GM19397 (cell line): Measurements from ENCODE around the gene BARHL1.

Source experiments
- ATAC-seq: cut with Tn5 transposase; IDR thresholded peaks from one replicate; pipeline ENCODE4 v1.9.1; 2021; ENCODE audit warnings: mild to moderate bottlenecking, moderate library complexity; ENCODE audit not compliant: unreplicated experiment

BARHL1 gene

DNA sequence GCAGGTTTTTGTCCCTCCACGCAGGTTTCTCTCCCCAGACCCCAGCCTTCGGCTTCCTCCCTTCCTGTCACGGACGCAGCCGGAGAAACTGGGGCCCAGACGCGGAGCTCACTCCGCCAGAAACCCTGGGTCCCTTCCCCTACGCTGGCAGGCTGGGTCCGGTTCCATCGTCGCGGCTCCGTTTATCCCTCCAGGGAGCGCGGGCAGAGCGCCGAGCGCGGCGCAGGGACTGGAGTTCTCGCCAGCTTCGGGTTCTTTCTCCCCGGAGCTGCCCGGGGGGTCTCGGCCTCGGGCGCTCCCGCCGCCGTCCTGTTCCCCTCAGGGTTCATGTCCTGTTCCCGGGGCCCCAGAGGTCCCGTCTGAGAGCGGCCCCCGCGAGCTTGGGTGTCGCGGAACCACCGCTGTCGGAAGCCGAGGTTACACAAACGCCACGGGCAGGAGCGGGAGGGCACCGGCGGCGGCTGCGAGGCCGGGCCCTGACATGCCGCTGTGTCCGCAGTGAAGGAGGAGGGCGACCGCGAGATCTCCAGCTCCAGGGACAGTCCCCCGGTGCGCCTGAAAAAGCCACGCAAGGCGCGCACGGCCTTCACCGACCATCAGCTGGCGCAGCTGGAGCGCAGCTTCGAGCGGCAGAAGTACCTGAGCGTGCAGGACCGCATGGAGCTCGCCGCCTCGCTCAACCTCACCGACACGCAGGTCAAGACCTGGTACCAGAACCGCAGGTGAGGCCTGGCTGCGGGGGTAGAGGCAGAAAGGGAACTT is 4.6 kb downstream of the BARHL1 start:
- ATAC-seq, result no peak

DNA sequence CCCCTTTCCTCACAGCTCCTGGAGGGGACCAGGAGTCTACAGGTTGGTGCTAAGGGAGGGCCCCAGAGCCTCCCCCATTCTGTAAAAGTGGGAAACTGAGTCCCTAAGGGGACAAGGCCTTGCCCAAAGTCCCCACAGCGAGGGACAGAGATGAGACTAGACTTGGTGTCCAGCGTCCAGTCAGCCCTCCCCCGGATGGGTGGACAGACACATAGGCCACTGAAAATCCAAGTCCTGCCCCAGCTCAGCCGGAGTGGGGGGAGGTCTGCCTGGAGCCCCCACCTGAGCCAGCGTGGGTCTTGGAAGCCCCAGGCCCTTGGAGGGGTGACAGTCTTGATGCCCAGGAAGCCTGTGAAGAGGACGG is 5.2 kb downstream of the BARHL1 start:
- ATAC-seq, result no peak

DNA sequence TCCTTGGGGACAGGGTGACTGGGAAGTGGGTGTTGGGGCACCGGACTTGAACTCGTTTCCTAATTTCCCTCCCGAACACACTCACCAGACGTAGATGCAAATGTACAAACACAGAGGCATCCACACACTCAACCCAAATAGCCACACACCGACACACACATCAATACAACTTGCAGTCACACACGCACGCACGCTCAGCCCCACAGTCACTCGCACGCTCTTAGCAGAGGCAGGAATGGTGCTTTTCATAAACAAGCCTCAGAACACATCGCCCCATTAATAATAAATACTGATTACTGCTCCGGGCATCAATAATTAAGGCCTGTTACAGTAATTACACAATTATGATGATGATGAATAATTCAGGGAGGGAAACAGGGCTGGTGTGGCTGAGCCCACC is 5.7 kb downstream of the BARHL1 start:
- no peak for ATAC-seq

DNA sequence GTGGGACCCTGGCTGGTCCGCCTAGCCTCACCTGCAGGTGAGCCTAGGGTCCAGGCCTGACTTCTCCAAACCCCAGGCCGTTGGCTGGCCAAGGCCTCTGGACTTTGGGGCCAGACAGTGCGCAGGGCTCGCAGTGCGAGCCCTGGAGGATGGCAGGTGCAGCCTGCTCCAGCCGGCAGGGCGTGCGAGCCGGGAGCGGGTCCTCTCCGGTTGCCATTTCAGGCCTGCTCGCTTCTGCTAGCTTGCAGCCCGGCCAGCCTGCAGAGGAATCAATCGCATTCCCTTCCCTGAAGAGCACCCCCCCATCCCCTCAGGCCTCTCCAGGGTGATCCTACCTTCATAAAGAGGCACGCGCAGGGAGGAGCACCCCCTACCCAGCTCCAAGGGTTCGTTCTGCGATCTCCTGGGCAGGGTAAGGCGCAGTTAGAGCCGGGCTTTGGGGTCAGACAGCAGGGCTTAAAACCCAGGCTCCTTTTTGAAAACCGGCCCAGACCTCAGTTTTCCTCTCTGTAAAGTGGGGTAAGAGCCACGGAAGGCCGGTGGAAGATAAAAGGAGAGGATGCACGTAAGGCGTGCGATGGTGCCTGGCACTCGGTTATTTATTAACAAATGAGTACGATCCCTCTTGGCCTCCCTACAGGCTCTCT is 6.2 kb downstream of the BARHL1 start:
- no peak for ATAC-seq

DNA sequence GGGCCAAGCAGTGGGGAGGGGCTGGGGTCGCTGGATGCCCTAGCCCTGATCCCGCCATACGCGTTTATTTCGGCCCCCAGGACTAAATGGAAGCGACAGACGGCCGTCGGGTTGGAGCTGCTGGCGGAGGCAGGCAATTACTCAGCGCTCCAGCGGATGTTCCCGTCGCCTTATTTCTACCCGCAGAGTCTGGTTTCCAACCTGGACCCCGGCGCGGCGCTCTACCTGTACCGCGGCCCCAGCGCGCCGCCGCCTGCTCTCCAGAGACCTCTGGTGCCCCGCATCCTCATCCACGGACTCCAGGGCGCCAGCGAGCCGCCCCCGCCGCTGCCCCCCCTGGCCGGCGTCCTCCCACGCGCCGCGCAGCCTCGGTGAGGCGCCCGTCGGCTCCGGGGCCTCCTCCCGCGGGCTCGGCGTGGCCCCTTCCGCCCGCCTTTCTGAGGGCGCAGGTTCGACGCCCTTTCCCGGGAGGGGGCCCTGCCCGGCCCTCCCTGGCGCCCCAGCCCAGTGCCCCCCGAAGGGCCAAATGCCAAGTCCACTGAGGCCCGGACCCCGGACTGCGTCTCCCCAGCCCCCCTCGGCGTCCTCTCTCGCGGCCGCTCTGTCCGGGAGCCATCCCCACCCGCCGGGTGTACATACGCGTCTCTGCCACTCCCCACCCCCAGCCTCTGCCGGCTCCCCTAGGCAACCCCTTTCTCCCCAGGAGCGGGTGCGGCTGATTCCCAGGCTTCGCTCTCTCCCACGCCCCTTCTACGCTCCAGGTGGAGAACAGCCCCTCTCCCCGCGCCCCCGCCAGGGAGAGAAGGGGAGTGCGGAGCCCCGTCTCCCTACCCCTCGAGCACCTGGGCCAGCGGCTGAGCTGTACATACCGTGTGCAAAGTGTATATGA is 7.0 kb downstream of the BARHL1 start:
- ATAC-seq, result no peak

DNA sequence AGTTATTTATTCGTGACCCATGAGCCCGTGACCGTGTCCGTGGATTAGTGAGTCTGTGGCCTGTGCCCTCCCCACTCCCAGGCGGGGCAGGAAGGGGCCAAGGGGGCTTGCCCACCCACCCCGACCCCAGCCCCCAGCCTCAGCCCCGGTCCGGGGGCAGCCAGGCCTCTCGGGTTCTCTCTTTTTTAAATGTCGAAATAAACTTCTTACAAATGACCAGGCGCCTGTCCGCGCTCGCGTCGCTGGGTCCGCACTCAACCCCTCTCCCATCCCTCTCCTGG is 7.6 kb downstream of the BARHL1 start:
- ATAC-seq, result no peak

DNA sequence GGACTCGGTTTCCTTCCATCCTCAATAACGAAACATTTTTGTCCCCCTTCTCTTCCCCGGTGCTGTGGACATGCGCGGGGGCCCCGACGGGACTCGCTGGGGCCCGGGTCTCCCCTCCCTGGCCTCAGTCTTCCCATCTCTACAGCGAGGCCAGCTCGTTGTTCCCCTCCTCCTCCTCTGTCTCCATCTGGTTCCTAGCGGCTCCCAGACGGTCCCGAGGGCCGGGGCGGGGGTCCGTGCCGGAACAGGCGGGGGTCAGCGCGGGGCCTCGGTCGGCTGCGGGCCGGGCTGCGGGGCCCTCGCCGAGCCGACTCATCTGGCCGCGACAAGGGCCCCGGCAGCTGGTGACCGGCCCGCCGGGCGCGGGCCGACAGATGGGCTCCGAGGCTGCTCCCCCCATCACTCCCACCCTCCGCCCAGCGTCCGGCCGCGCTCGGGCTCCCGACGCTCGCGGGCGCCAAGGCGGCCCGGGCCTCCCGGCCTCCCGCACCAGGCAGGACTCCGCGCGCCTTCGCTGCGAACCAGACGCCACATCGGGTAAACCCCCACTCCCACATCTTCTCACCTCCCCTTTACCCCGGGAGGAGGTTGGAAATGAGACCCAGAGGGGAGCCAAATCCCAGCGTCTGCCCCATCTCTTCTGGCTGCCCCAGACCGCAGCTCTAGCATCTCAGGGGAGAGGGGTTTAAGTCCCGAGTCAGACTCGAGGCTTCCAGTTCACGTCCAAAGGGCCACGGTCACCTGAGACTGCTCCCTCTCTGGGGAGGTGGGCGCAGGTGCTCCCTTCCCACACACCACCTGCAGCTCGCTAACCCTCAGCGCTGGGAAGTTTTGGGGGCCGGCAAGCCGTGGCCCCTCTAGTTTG is 8.1 kb downstream of the BARHL1 start:
- no peak for ATAC-seq

DNA sequence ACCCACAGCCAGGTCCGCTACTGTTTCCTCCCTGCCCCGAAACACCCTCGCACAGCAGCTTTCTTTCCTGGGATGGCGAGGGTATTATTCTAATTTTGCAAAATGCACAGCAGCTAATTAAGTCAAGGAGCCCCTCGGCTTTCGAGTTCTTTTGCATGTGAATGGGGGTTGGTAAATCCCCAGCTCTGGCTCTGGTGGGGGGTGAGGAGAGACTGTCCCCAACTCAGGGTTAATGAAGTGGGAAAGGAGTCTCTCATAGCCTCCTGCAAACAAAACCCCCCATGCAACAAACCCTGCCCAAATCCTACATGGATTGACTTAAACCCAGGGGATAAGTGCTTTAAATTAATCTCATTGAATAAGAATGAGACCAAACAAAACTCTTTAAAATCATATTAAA is 8.8 kb downstream of the BARHL1 start:
- no peak for ATAC-seq

DNA sequence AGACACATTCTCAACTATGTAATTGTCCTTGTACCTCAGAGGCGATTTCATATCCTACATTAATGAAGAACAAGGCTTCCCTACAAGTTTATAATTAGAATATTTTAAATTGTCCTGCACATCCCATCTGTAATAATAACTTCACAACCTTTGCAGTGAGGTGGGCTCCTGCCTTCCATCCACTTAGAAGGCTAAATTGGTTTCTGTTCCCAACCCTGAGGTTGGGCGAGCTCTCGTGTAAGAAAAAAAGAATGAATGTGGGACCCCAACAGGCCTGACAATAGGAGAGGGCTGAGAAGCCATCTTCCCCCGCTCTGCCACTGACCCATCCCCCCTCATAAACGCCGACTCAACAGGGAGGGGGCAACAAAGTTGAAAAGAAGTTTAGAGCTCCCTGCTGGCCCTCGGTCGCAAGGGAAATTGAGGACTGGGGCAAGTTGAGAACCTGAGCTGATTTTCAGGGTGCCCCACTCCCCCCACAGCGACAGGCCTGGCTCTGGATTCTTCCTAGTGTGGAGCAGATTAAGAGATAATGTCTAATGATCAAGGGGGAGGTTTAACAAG is 9.4 kb downstream of the BARHL1 start:
- no peak for ATAC-seq

DNA sequence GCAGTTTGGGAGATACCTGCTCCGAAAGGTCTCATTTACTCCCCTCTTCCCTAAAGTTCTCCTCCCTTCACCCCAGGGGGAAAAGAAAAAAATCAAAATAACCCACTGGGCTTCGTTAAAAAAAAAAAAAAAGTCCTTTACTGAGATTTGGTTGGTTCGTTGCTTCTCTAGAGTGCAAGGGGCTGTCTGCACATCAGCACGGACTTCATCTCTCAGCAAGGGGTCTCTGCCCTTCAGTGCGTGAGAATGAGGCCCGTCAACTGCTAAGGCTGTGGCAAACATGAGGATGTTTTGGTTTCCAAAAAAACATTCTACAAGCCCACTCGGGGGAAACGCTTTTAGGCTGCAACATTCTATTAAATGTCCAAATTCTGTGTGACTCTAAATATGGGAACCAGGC is 10.0 kb downstream of the BARHL1 start:
- ATAC-seq, result no peak

DNA sequence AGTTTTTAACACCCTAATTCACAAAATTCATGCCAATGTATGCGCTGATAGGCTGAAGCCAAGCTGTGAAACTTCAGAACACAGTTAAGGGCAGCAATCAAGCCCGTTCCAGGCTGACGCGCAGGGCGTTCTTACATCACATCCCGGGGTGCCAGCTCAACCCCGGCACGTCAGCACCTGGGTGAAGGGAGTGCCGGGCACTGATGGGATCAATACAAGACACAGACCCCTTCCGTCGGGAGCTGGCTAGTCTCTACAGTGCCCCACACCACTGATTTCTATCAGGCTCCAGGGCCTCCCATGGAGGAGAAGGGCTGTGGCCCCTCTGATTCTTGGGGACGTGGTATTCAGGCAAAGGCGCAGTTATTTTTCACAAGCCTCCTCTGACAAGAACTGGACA is 12.0 kb downstream of the BARHL1 start:
- no peak for ATAC-seq

DNA sequence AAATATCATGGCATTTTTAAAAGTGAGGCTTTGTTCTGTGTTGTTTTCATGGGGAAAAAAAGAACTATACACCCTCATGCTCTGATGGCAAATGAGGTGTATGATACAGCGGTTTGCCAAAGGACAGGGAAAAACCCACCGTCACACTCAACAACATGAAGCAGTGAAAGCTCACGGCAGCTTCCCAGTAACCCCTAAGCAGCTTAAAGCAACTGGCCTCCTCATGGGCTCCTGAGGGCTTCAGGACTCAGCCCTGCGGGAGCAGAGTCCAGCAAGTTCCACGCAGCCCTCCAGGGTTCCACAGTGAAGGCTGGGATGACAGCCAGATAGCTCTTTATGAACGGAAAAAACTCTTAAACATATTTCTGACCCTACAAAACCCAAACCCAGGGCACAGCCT is 12.9 kb downstream of the BARHL1 start:
- no peak for ATAC-seq

DNA sequence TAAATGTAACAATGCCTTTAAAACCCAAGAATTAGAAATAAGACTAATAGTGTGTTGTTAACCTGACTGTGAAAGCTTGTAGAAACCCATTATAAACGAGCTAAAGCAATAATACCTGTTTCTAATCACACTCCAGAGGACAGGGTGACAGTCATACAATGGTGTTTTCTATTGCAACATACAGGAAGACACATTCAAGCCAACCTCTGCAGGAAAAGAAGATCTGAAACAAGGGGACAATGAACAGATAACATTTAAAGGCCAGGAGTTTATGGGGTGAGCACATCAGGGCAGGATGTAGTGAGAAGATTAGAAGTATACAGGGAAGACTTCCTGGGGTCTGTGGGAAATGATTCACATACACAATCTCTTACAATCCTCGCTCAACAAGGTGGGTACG is 13.8 kb downstream of the BARHL1 start:
- no peak for ATAC-seq

DNA sequence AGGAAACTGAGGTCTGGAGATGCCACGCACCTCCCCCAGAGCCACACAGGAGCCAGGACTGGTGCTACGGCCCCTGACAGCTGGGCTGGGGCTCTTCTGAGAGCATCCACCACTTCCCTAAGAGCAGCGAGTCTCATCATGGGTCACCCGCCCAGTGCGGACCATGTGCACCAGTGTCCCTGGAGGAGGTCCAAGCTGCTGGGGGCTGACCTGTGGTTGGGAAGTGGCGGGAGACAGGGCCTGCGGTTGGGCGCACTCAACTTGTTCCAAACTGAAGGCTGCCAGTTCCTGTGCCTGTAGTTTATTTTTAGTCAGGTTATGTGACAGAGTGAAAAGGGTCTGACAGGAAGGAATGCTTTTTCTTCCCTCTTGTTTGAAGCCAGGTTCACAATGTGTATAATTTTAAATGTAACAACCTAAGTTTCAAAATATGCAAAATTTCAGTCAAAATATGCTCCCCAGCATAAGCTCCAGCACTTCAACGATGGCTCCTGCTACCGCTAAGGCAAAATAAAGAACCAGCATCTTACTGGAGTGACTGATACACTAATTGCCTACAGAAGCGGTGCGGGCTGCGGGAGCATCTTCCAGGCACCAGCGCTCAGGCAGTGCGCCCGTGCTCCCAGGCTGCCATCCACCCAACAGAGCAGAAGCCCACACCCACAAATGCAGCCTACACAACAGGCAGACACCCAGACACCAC is 14.8 kb downstream of the BARHL1 start:
- ATAC-seq, result no peak

DNA sequence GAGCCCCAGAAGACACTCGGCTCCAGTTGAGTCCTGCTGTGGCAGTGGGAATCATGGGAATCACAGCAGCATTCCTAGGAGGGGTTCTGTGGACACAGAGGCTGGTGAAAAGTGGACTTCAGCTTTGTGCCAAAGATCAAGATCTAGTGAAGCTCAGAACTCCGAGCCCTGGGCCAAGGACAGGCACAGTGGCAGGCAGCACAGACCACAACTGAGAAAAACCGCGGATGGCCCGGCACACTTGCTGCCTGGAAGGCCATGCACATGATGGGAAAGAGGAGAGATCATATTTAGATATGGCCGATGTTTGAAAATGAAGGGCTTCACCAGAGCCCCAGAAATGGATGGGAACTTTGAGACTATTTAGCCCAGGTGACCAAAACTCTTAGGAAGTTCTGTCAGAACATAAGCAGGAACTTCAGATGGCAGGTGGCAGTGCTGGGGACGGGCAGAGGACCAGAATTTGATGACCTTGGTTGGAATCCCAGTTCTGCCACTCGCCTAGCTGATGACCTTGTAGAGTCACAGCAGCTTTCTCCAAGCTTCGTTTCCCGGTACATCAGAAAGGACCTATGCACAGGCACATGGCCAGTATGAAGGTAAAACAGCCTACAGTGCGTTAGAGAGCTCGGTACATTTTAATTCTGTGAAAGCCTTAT is 18.0 kb downstream of the BARHL1 start:
- ATAC-seq, result no peak

DNA sequence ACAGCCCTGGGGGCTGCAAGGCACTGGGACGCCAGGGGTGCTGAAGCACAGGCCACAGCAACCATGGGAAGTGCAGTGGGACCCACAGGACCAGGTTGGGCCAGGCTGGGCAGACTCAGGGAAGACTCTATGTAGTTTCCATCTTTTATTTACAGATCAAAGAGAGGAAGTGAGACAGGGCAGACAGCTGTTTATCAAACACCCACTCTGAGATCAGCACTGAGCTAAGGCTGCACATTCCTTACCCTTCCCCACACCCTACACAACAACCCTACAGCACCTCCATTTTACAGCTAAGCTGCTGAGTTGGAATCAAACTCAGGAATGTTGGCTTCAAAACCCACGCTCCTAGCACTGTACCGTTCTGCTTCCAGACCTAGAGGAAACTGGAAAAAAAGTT is 19.8 kb downstream of the BARHL1 start:
- ATAC-seq, result no peak

DNA sequence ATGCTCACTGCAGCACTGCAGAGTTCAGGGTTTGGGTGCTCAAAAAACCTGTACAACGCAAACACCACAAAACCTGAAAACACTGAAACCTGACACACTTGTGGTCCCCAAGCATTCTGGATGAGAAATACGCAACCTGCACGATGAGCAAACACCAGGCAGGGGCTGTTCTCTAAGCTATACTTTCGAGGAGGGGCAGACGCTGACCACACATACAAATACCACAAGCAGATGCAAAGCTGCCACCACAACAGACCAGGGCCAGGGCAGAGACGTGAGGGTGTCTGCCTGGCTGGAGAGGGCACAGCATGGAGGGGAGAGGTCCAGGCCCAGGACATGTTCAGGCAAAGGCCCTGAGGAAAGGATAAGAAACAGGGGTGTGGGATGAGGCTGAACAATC is 23.0 kb downstream of the BARHL1 start:
- no peak for ATAC-seq

DNA sequence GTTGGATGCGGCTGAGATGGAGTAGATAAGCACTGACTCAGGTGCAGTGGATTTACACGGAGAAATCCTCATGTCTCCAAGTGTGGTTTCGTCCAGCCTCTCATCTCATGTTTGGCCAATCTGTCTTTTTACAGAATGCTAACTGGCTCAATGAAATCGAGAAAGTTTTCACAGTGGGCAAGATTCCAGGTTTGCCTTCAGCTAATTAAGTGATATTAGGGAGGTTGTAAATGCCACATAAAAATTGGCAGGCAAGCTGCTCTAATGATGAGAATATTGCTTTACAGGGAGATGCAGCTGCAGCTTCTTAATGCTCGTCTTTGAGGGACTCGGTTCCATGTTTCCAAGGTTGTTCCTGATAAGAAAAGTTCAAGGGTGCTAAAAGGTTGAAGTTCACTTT is 23.7 kb downstream of the BARHL1 start:
- ATAC-seq, result no peak

DNA sequence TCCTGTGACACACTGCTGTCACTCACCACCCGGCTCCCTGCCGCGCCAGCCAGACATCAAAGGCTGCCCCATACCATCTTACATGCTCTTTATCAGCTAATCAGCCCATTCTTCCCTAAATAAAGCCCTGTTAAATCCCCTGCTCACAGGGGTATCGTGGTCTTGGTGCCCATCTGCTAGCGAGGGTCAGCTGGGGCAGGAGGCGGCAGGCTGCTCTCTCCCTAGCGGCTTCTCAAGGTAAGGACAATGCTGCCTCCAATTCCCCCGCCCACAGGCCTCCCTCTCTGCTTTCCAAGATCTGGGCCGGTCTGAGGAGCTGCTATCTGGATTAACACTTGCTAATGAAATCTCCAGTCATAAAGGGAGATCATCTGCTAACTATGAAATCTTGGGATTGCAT is 26.8 kb downstream of the BARHL1 start:
- ATAC-seq, result no peak

DNA sequence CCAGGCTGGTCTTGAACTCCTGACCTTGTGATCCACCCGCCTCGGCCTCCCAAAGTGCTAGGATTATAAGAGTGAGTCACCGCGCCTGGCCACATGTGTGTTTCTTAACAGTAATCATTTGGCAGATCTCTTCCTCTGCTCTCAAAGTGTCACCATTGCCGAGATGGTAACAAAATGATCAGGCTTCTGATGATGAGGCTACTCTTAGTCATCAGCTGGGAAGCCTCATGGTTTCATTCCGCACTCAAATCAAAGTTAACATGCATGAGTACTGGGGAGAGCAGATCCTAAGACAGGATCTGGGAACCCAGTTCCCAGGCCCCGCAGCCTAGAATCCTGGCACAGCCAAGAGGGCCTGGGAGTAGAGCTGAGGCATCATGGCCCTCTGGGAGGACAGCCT is 27.4 kb downstream of the BARHL1 start:
- ATAC-seq, result no peak
